GM12878 (cell line): ENCODE measurements around the gene RPRD1B. TPM values are rescaled to one million over a fixed set of nuclear protein-coding genes. Genes with fewer than 3 reads are reported as not detected.
"Not testable (repeated sequence)": the region's sequence is repeated elsewhere in the genome, so short reads cannot be mapped to it uniquely, and the experiment has no call there.

Source experiments
- ATAC-seq: fragments of 200-7000 bp; cut with Tn5 transposase; 3 replicates; pipeline ENCODE4 v1.9.1; 2020; ENCODE audit warnings: mild to moderate bottlenecking, moderate library complexity
- BruUV-seq: library from RNA; stranded (reverse); fragments of 400-500 nt; replicated peaks from 2 replicates; lab custom pipeline; 2021; lab: Mats Ljungman, UMichigan
- CTCF ChIA-PET: fragments of 300-600 bp; sonication (Branson Sonifier 250); formaldehyde crosslinking; extraction: SDS; loops from one replicate; lab custom pipeline; 2021; ENCODE audit warnings: inconsistent platforms; lab: Yijun Ruan, JAX
- POLR2A ChIA-PET: fragments of 350-600 bp; formaldehyde crosslinking; extraction: SDS; loops from one replicate; lab custom pipeline; 2021; ENCODE audit warnings: inconsistent platforms; lab: Charles Lee
- RAD21 ChIA-PET: fragments of 300-600 bp; sonication (Branson Sonifier 250); formaldehyde crosslinking; loops from one replicate; lab custom pipeline; 2023; ENCODE audit warnings: antibody characterized with exemption; ENCODE audit not compliant: unreplicated experiment; lab: Charles Lee
- SMC1A ChIA-PET: fragments of 300-600 bp; sonication (Branson Sonifier 250); formaldehyde crosslinking; loops from one replicate; lab custom pipeline; 2023; ENCODE audit not compliant: unreplicated experiment, uncharacterized antibody; lab: Charles Lee
- DNase-seq: peaks from one replicate; pipeline ENCODE4 v3.0.0-alpha.2; 2011; ENCODE audit warnings: low read depth, low spot score
- FAIRE-seq: peaks from 3 replicates; lab custom pipeline; 2011; peaks lifted over from hg19 to GRCh38; lab: Jason Lieb, UNC
- H2AFZ ChIP-seq: 2 replicates; pipeline ENCODE4 v1.6.0; 2011; ENCODE audit warnings: low read depth, low read length, control low read depth; ENCODE audit not compliant: control insufficient read depth
- H3K27ac ChIP-seq: 2 replicates; pipeline ENCODE4 v1.5.1; 2011; ENCODE audit warnings: control low read depth; ENCODE audit not compliant: control insufficient read depth, insufficient read depth
- H3K27me3 ChIP-seq, 2 experiments: replicated peaks in 1 of 2; 2 replicates each; pipeline versions ENCODE4 v1.6.0 to v1.6.1; 2011; ENCODE audit warnings: low read length in 1 of 2; ENCODE audit not compliant: control insufficient read depth in 2 of 2, insufficient read depth in 2 of 2
- H3K36me3 ChIP-seq, 2 experiments: 2 replicates each; pipeline ENCODE4 v1.5.1; 2011; ENCODE audit warnings: low read length in 1 of 2; ENCODE audit not compliant: control insufficient read depth in 2 of 2, insufficient read depth in 2 of 2
- H3K4me1 ChIP-seq: 2 replicates; pipeline ENCODE4 v1.6.1; 2011; ENCODE audit warnings: mild to moderate bottlenecking, low read length, moderate library complexity, mixed read lengths; ENCODE audit not compliant: control insufficient read depth, insufficient read depth
- H3K4me2 ChIP-seq: 2 replicates; pipeline ENCODE4 v1.6.0; 2011; ENCODE audit warnings: control low read depth; ENCODE audit not compliant: control insufficient read depth, insufficient read depth
- H3K4me3 ChIP-seq: fragments of 200-600 bp; sonication (generic); 2 replicates; pipeline ENCODE4 v1.5.1; 2016
- H3K79me2 ChIP-seq: 2 replicates; pipeline ENCODE4 v1.6.0; 2011; ENCODE audit warnings: low read length; ENCODE audit not compliant: control insufficient read depth, insufficient read depth
- H3K9ac ChIP-seq: 2 replicates; pipeline ENCODE4 v1.8.0; 2011; ENCODE audit warnings: low read length, control low read depth, mixed read lengths; ENCODE audit not compliant: control insufficient read depth, insufficient read depth
- H3K9me3 ChIP-seq: replicated peaks from 3 replicates; pipeline ENCODE4 v1.5.1; 2011; ENCODE audit warnings: mild to moderate bottlenecking, low read length; ENCODE audit not compliant: control insufficient read depth, insufficient read depth
- H4K20me1 ChIP-seq: 2 replicates; pipeline ENCODE4 v1.6.0; 2011; ENCODE audit not compliant: control insufficient read depth, insufficient read depth
- E2F8 ChIP-seq: fragments of 450-650 bp; IDR thresholded peaks from 2 replicates; pipeline ENCODE4 v1.6.1; 2018; ENCODE audit warnings: mild to moderate bottlenecking, low read depth, moderate library complexity; ENCODE audit not compliant: partially characterized antibody
- KAT2A ChIP-seq: conservative IDR thresholded peaks from 2 replicates; pipeline ENCODE4 v1.6.1; 2011; ENCODE audit warnings: low read depth, low read length; ENCODE audit not compliant: control insufficient read depth
- POLR2AphosphoS2 ChIP-seq: IDR thresholded peaks from 2 replicates; pipeline ENCODE4 v1.6.1; 2011; ENCODE audit warnings: low read depth, mild to moderate bottlenecking, low read length, improper control_type of control experiment, moderate library complexity
- WRNIP1 ChIP-seq: IDR thresholded peaks from 2 replicates; pipeline ENCODE4 v1.6.1; 2011; ENCODE audit warnings: low read depth, low read length, improper control_type of control experiment, borderline replicate concordance
- ZBED1 ChIP-seq: IDR thresholded peaks from 2 replicates; pipeline ENCODE4 v1.6.1; 2016; ENCODE audit warnings: borderline replicate concordance
- ZNF24 ChIP-seq: fragments of 450-650 bp; IDR thresholded peaks from 2 replicates; pipeline ENCODE4 v1.6.1; 2017; ENCODE audit warnings: antibody characterized with exemption, mild to moderate bottlenecking
- WGBS: methylation state at CpG from one replicate; pipeline ENCODE4 v1.1.6; 2016; ENCODE audit warnings: low lambda C conversion rate; ENCODE audit not compliant: insufficient replicate concordance, insufficient coverage; ENCODE audit errors: missing lambda C conversion rate; 5-methylcytosine and 5-hydroxymethylcytosine counted together
- in situ Hi-C: fragments of 300-500 bp; cut with MboI; formaldehyde crosslinking; loops from 9 replicates; pipeline ENCODE4 v1.14.3; 2018; ENCODE audit warnings: mixed read lengths
- intact Hi-C: fragments of 100-400 bp; cut with micrococcal nuclease; formaldehyde crosslinking; loops from one replicate; pipeline ENCODE4 v1.14.2; 2022; ENCODE audit not compliant: unreplicated experiment
- polyA plus RNA-seq, 11 experiments: library from polyadenylated mRNA; depleted of rRNA in 4 of 11; unstranded in 6 of 11; stranded (reverse) in 5 of 11; fragments of >200 nt; fragmentation: Nextera tagmentation in 4 of 11; fragmentation: Illumina TruSeq in 1 of 11; extraction: Ambion mirVana in 4 of 11; extraction: Trizol in 1 of 11; gene quantifications; 1 replicate in 1 of 11; 2 replicates in 10 of 11; pipeline versions ENCODE4 v1.2.1 to v1.2.3, GENCODE V29; 2011 to 2016; ENCODE audit warnings: inconsistent platforms in 2 of 11, missing spikeins in 2 of 11, low read depth in 1 of 11
- total RNA-seq, 4 experiments: library from RNA; depleted of rRNA in 3 of 4; stranded (reverse); fragments of >200 nt in 3 of 4; fragmentation: Illumina TruSeq in 1 of 4; extraction: Trizol in 1 of 4; gene quantifications; 2 replicates each; pipeline versions ENCODE4 v1.2.1 to v1.2.3, GENCODE V29; 2013 to 2021
- TF ChIP-seq, protein P1 (sequence below): IDR thresholded peaks from 2 replicates; pipeline ENCODE4 v1.6.1; 2011; ENCODE audit warnings: mild to moderate bottlenecking, low read depth, low read length, moderate library complexity; ENCODE audit not compliant: insufficient replicate concordance

Gene RPRD1B
- total and polyA plus RNA-seq, 10 of the 15 experiments (the other 5 are each of a cell fraction or from before 2014, with no cell fraction given): 5.2 to 40.2 (median 30.0) TPM

- TF ChIP-seq, protein P1, sequence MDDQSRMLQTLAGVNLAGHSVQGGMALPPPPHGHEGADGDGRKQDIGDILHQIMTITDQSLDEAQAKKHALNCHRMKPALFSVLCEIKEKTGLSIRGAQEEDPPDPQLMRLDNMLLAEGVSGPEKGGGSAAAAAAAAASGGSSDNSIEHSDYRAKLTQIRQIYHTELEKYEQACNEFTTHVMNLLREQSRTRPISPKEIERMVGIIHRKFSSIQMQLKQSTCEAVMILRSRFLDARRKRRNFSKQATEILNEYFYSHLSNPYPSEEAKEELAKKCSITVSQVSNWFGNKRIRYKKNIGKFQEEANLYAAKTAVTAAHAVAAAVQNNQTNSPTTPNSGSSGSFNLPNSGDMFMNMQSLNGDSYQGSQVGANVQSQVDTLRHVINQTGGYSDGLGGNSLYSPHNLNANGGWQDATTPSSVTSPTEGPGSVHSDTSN: no peak
Measured at GRCh38 chr20:38098952-38099351, 65.4 kb downstream of the RPRD1B start (continued).

DNA sequence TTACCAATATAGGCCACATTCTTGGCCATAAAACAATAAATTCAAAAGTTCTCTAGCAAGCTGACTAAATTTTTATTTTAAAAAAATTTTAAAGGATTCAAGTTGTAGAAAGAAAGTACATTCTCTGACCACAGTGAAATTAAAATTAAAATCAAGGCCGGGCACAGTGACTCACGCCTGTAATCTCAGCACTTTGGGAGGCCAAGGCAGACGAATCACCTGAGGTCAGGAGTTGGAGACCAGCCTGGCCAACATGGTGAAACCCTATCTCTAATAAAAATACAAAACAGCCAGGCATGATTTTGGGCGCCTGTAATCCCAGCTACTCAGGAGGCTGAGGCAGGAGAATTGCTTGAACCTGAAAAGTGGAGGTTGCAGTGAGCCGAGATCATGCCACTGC lies 68.7 kb downstream of the RPRD1B start:
- RAD21 ChIA-PET: not testable (repeated sequence)

GRCh38 chr20:38104285-38104684 lies 70.7 kb downstream of the RPRD1B start:
- FAIRE-seq: no peak
- no peak for ATAC-seq
- Histone ChIP-seq H3K79me2 (no peaks in the 10 kb centered on the region), H3K9me3 (no peaks in the 10 kb centered on the region; the same call in 2 of the 3 replicates), H3K27ac (no peak overlapping the region), H3K36me3 (no peaks in the 10 kb centered on the region), H3K27me3 (no peaks in the 10 kb centered on the region), H4K20me1 (no peaks in the 10 kb centered on the region), H3K9ac (no peak overlapping the region), H3K4me3 (no peak overlapping the region), H3K4me1 (no peaks in the 10 kb centered on the region), H2AFZ (no peak overlapping the region), H3K4me2 (no peak overlapping the region)
- DNase-seq: no peak
- WGBS: 36% methylated on average over 1 of the region's 1 CpG
- ChIA-PET RAD21 (interaction anchor here (1.3 kb wide), 1 partner anchor 46 kb away, joined by 3 read pairs; no protein-coding TSS in a partner anchor), CTCF (interaction anchor here (0.6 to 1.1 kb wide), 4 partner anchors 8 to 31 kb away, joined by 3 read pairs; no protein-coding TSS in a partner anchor), SMC1A (interaction anchor here (1.0 to 1.1 kb wide), 2 partner anchors 9 to 14 kb away, joined by 4 read pairs; no protein-coding TSS in a partner anchor), POLR2A (interaction anchor here (0.9 kb wide), 1 partner anchor 24 kb away, joined by 6 read pairs; no protein-coding TSS in a partner anchor)
- in situ Hi-C loops (no loop called here), intact Hi-C loops (no loop called here)
- BruUV-seq: no TSS peak
- no peak for TF ChIP-seq ZBED1
- TF ChIP-seq ZNF24: no peak
- TF ChIP-seq, protein P1: no peak
- no peak for TF ChIP-seq KAT2A
- TF ChIP-seq WRNIP1: no peak
- no peak for TF ChIP-seq POLR2AphosphoS2
- no peak for TF ChIP-seq E2F8

More for the DNA sequence above, 68.7 kb downstream of the RPRD1B start:
- CTCF ChIA-PET: interaction anchor here (1.2 kb wide), 1 partner anchor 12 kb away, joined by 4 read pairs; no protein-coding TSS in a partner anchor
- H3K36me3 ChIP-seq, H3K9ac ChIP-seq, H3K9me3 ChIP-seq, H2AFZ ChIP-seq, POLR2A ChIA-PET, H3K79me2 ChIP-seq, H3K27me3 ChIP-seq, ATAC-seq, H3K4me2 ChIP-seq, H4K20me1 ChIP-seq, BruUV-seq, FAIRE-seq, DNase-seq, H3K27ac ChIP-seq, H3K4me1 ChIP-seq, in situ Hi-C loops, H3K4me3 ChIP-seq, SMC1A ChIA-PET, intact Hi-C loops: not testable (repeated sequence)
- 99% methylated on average over 5 of the region's 5 CpGs for WGBS
